H1 (cell line): ENCODE data around the gene DCDC2C. TPM values are rescaled to one million over a fixed set of nuclear protein-coding genes. Genes with fewer than 3 reads are reported as not detected.
"Not testable (repeated sequence)": the region's sequence is repeated elsewhere in the genome, so short reads cannot be mapped to it uniquely, and the experiment has no call there.

Experiments used
- CTCF ChIA-PET: fragments of 300-600 bp; sonication (Branson Sonifier 250); formaldehyde crosslinking; loops from one replicate; lab custom pipeline; 2021; ENCODE audit not compliant: partially characterized antibody; lab: Charles Lee
- POLR2A ChIA-PET: fragments of 300-600 bp; sonication (Branson Sonifier 250); formaldehyde crosslinking; loops from one replicate; lab custom pipeline; 2021; ENCODE audit warnings: inconsistent platforms; ENCODE audit not compliant: partially characterized antibody; lab: Charles Lee
- DNase-seq, 2 experiments: peaks; one replicate each; pipeline versions ENCODE4 v3.0.0 to v3.0.0-alpha.2; 2010 to 2022; ENCODE audit warnings: low spot score in 2 of 2, low read depth in 1 of 2, mixed read lengths in 1 of 2
- FAIRE-seq: peaks from 2 replicates; lab custom pipeline; 2011; peaks lifted over from hg19 to GRCh38; lab: Jason Lieb, UNC
- H2AFZ ChIP-seq: 2 replicates; pipeline ENCODE4 v1.8.1; 2012; ENCODE audit warnings: low read length, inconsistent platforms
- H2AK5ac ChIP-seq: 2 replicates; pipeline ENCODE4 v1.6.1; 2013; ENCODE audit warnings: low read depth, low read length
- H2BK120ac ChIP-seq: replicated peaks from 2 replicates; pipeline ENCODE3; 2013; ENCODE audit warnings: low read depth, low read length, inconsistent platforms
- H2BK12ac ChIP-seq: 2 replicates; pipeline ENCODE4 v1.6.1; 2013; ENCODE audit warnings: low read depth, low read length
- H2BK15ac ChIP-seq: 2 replicates; pipeline ENCODE4 v1.6.1; 2013; ENCODE audit warnings: low read length
- H2BK20ac ChIP-seq: 2 replicates; pipeline ENCODE4 v1.6.1; 2013; ENCODE audit warnings: low read length
- H2BK5ac ChIP-seq: 2 replicates; pipeline ENCODE4 v1.6.1; 2013; ENCODE audit warnings: low read depth, low read length
- H3K14ac ChIP-seq: 2 replicates; pipeline ENCODE4 v1.6.1; 2013; ENCODE audit warnings: inconsistent platforms; ENCODE audit not compliant: insufficient read length
- H3K18ac ChIP-seq: 2 replicates; pipeline ENCODE4 v1.6.1; 2013; ENCODE audit warnings: low read length; ENCODE audit errors: extremely low read depth
- H3K23ac ChIP-seq: 2 replicates; pipeline ENCODE4 v1.6.1; 2013; ENCODE audit warnings: inconsistent platforms; ENCODE audit not compliant: insufficient read length
- H3K23me2 ChIP-seq: 2 replicates; pipeline ENCODE4 v1.6.1; 2013; ENCODE audit warnings: low read depth, low read length
- H3K27ac ChIP-seq: 2 replicates; pipeline ENCODE4 v1.6.1; 2011; ENCODE audit warnings: low read depth, low read length, inconsistent platforms
- H3K27me3 ChIP-seq, 4 experiments: replicated peaks in 1 of 4; 1 replicate in 1 of 4; 2 replicates in 3 of 4; pipeline versions ENCODE4 v1.6.1 to v1.8.1; 2011 to 2013; ENCODE audit warnings: low read length in 3 of 4, mild to moderate bottlenecking in 3 of 4, inconsistent platforms in 2 of 4, mixed read lengths in 2 of 4, moderate library complexity in 1 of 4; ENCODE audit not compliant: control insufficient read depth in 3 of 4, insufficient read depth in 3 of 4; ENCODE audit errors: extremely low read depth in 1 of 4
- H3K36me3 ChIP-seq, 4 experiments: 2 replicates each; pipeline versions ENCODE4 v1.6.1 to v1.8.1; 2011 to 2013; ENCODE audit warnings: mild to moderate bottlenecking in 4 of 4, low read length in 3 of 4, moderate library complexity in 2 of 4, control low read depth in 1 of 4, inconsistent platforms in 1 of 4; ENCODE audit not compliant: insufficient read depth in 4 of 4, control insufficient read depth in 2 of 4
- H3K4ac ChIP-seq: replicated peaks from 2 replicates; pipeline ENCODE3; 2013; ENCODE audit warnings: low read length, low read depth, mixed read lengths, inconsistent platforms; ENCODE audit not compliant: insufficient read length
- H3K4me1 ChIP-seq, 4 experiments: replicated peaks in 1 of 4; 1 replicate in 1 of 4; 2 replicates in 3 of 4; pipeline versions ENCODE4 v1.6.1 to v1.8.1; 2011 to 2013; ENCODE audit warnings: low read length in 3 of 4, inconsistent platforms in 2 of 4, mixed read lengths in 1 of 4; ENCODE audit not compliant: insufficient read depth in 4 of 4, control insufficient read depth in 3 of 4
- H3K4me2 ChIP-seq, 2 experiments: 2 replicates each; pipeline versions ENCODE4 v1.6.1 to v1.8.1; 2011 to 2013; ENCODE audit warnings: low read depth in 2 of 2, low read length in 2 of 2, control low read depth in 1 of 2, inconsistent platforms in 1 of 2, mild to moderate bottlenecking in 1 of 2; ENCODE audit not compliant: insufficient read depth in 1 of 2
- H3K4me3 ChIP-seq, 4 experiments: fragments of 200-600, 300-600 bp in 1 of 4; sonication (generic), shearing (Covaris generic), sonication (Bioruptor Twin) in 1 of 4; 2 replicates each; pipeline versions ENCODE4 v1.5.1 to v1.8.1; 2011 to 2016; ENCODE audit warnings: low read length in 4 of 4, low read depth in 3 of 4, control low read depth in 2 of 4, inconsistent platforms in 2 of 4, mild to moderate bottlenecking in 2 of 4, mixed read lengths in 1 of 4, moderate library complexity in 1 of 4; ENCODE audit not compliant: insufficient read depth in 2 of 4; ENCODE audit errors: extremely low read depth in 1 of 4
- H3K56ac ChIP-seq: replicated peaks from 2 replicates; pipeline ENCODE3; 2013; ENCODE audit warnings: low read depth, mild to moderate bottlenecking, mixed read lengths, low read length, inconsistent platforms; ENCODE audit not compliant: insufficient read length
- H3K79me1 ChIP-seq: 2 replicates; pipeline ENCODE4 v1.6.1; 2013; ENCODE audit warnings: low read depth, low read length, control low read depth
- H3K79me2 ChIP-seq, 2 experiments: 2 replicates each; pipeline versions ENCODE4 v1.6.1 to v1.8.1; 2012 to 2013; ENCODE audit warnings: low read length in 2 of 2, mild to moderate bottlenecking in 2 of 2, inconsistent platforms in 1 of 2; ENCODE audit not compliant: insufficient read depth in 2 of 2, control insufficient read depth in 1 of 2
- H3K9ac ChIP-seq, 4 experiments: replicated peaks in 1 of 4; 1 replicate in 1 of 4; 2 replicates in 3 of 4; pipeline versions ENCODE4 v1.6.1 to v1.8.1; 2011 to 2013; ENCODE audit warnings: low read depth in 3 of 4, low read length in 3 of 4, control low read depth in 2 of 4, mild to moderate bottlenecking in 2 of 4, moderate library complexity in 2 of 4, inconsistent platforms in 1 of 4; ENCODE audit errors: extremely low read depth in 1 of 4
- H3K9me3 ChIP-seq, 2 experiments: 2 replicates each; pipeline versions ENCODE4 v1.6.1 to v1.8.1; 2012 to 2013; ENCODE audit warnings: mild to moderate bottlenecking in 2 of 2, moderate library complexity in 2 of 2, control low read depth in 1 of 2, inconsistent platforms in 1 of 2, low read depth in 1 of 2, low read length in 1 of 2, mixed read lengths in 1 of 2; ENCODE audit not compliant: insufficient read depth in 2 of 2
- H4K20me1 ChIP-seq, 2 experiments: replicated peaks in 1 of 2; 2 replicates each; pipeline versions ENCODE3 to v1.8.1; 2011 to 2013; ENCODE audit warnings: inconsistent platforms in 2 of 2, low read length in 2 of 2, mild to moderate bottlenecking in 1 of 2; ENCODE audit not compliant: insufficient read depth in 2 of 2, control insufficient read depth in 1 of 2
- H4K5ac ChIP-seq: 2 replicates; pipeline ENCODE4 v1.6.1; 2013; ENCODE audit warnings: low read length, low read depth, mixed read lengths, inconsistent platforms; ENCODE audit not compliant: insufficient read length
- H4K8ac ChIP-seq: 2 replicates; pipeline ENCODE4 v1.8.0; 2013; ENCODE audit warnings: mild to moderate bottlenecking, moderate library complexity, low read length, inconsistent platforms; ENCODE audit not compliant: insufficient read depth; ENCODE audit errors: extremely low read depth
- H4K91ac ChIP-seq: replicated peaks from 2 replicates; pipeline ENCODE3; 2013; ENCODE audit warnings: low read length, mixed read lengths, inconsistent platforms; ENCODE audit not compliant: insufficient read length
- EP300 ChIP-seq, 2 experiments: IDR thresholded peaks; 1 replicate in 1 of 2; 2 replicates in 1 of 2; pipeline ENCODE4 v1.6.1; 2011 to 2012; ENCODE audit warnings: low read depth in 2 of 2, low read length in 2 of 2, mild to moderate bottlenecking in 2 of 2, borderline replicate concordance in 1 of 2, inconsistent platforms in 1 of 2, moderate library complexity in 1 of 2
- WGBS, 2 experiments: shearing (Covaris generic) in 1 of 2; methylation state at CpG; one replicate each; pipeline versions ENCODE4 v1.1.6 to v1.1.7; 2013 to 2015; ENCODE audit warnings: low lambda C conversion rate in 2 of 2, mixed read lengths in 2 of 2, inconsistent platforms in 1 of 2, low coverage in 1 of 2, missing lambda C conversion rate in 1 of 2; ENCODE audit not compliant: insufficient replicate concordance in 2 of 2, insufficient coverage in 1 of 2, insufficient read length in 1 of 2; ENCODE audit errors: extremely low coverage in 1 of 2, missing lambda C conversion rate in 1 of 2; 5-methylcytosine and 5-hydroxymethylcytosine counted together
- polyA plus RNA-seq, 7 experiments: library from polyadenylated mRNA; depleted of rRNA in 3 of 7; stranded (reverse) in 5 of 7; unstranded in 2 of 7; fragments of >200 nt in 5 of 7; fragments of 200-250 nt in 2 of 7; gene quantifications; 1 replicate in 5 of 7; 2 replicates in 1 of 7; 4 replicates in 1 of 7; pipeline versions ENCODE4 v1.2.1 to v1.2.3, GENCODE V29; 2011 to 2013; ENCODE audit warnings: missing spikeins in 2 of 7, mixed read lengths in 2 of 7
- total RNA-seq: library from RNA; stranded (reverse); fragmentation: NEBNext Ultra II Directional; extraction: Animal tissue kit (Norgen Biotek cat#: 25700); gene quantifications from 2 replicates; pipeline ENCODE4 v1.2.1, GENCODE V29; 2021

The DCDC2C gene
- total and polyA plus RNA-seq, 2 of the 8 experiments (the other 6 are each of a cell fraction or from before 2014, with no cell fraction given) = 0.50 TPM; not detected in 1

DNA sequence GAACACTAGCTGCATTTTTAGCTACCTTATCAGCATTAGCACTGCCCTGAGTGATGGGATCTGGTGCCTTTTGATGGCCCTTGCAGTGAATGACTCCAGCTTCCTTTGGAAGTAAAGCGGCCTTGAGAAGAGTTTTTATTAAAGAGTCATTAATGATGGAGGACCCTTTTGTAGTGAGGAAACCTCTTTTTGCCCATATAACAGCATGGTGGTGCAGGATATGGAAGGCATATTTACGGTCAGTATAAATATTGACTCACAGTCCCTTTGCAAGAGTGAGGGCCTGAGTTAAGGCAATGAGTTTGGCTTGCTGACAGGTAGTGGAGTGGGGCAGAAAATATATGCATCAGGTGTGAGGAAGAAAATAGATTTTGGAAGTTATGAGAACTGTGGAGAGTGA is 113.8 kb downstream of the DCDC2C start:
- H3K36me3 ChIP-seq, H4K5ac ChIP-seq, H3K23ac ChIP-seq, H2AK5ac ChIP-seq, DNase-seq, H4K91ac ChIP-seq, H3K56ac ChIP-seq, H4K8ac ChIP-seq, H3K4me3 ChIP-seq, H3K79me2 ChIP-seq, H3K27me3 ChIP-seq, H2BK120ac ChIP-seq, POLR2A ChIA-PET, H3K9me3 ChIP-seq, H3K14ac ChIP-seq, H3K27ac ChIP-seq, H2BK12ac ChIP-seq, H3K9ac ChIP-seq, H2BK15ac ChIP-seq, H2BK5ac ChIP-seq, H4K20me1 ChIP-seq, H3K4ac ChIP-seq, FAIRE-seq, H3K23me2 ChIP-seq, H3K79me1 ChIP-seq, H3K4me1 ChIP-seq, H3K4me2 ChIP-seq, H2AFZ ChIP-seq, H3K18ac ChIP-seq, H2BK20ac ChIP-seq: not testable (repeated sequence)
- CTCF ChIA-PET = interaction anchor here (1.0 to 1.1 kb wide), 2 partner anchors 10 kb away, joined by 3 read pairs; no protein-coding TSS in a partner anchor
- WGBS, 2 experiments = 67% methylated on average over 2 of the region's 2 CpGs; no CpG with 5 or more reads in 1 of the 2 experiments
- TF ChIP-seq EP300 (IDR thresholded peaks at IDR 0.05; ENCODE audit: borderline replicate concordance in 1 of 2, low read depth in 2 of 2, low read length in 2 of 2) = peak in 1 of 2 experiments; percentile 69; a peak in 1 of 3 replicates
